Measurements from ENCODE around the gene KRTAP19-2.

- TF ChIP-seq PATZ1 (CRISPR knock-in tag; IDR thresholded peaks at IDR 0.05; ENCODE audit: borderline replicate concordance) (no peak), POLR2AphosphoS5 (IDR thresholded peaks at IDR 0.05; ENCODE audit: control insufficient read depth, insufficient read depth, low read depth, low read length) (no peak), NR1H2 (CRISPR knock-in tag; IDR thresholded peaks at IDR 0.05) (no peak), GABPB1 (CRISPR knock-in tag; IDR thresholded peaks at IDR 0.05) (no peak), LCOR (CRISPR knock-in tag; IDR thresholded peaks at IDR 0.05) (no peak), MYC (IDR thresholded peaks at IDR 0.05; ENCODE audit: low read depth, low read length) (no peak), MYC (CRISPR knock-in tag; IDR thresholded peaks at IDR 0.05; ENCODE audit: borderline replicate concordance, low read depth) (no peak)
Measured at GRCh38 chr21:30444204-30444603, 43.0 kb downstream of the KRTAP19-2 start.

Data from K562 (cell line).